GM21381 (cell line): Measurements from ENCODE around the gene PI4KA.

ENCODE experiments used
- ATAC-seq: cut with Tn5 transposase; IDR thresholded peaks from one replicate; pipeline ENCODE4 v1.9.1; 2021; ENCODE audit warnings: mild to moderate bottlenecking, moderate library complexity; ENCODE audit not compliant: unreplicated experiment

The PI4KA gene

DNA sequence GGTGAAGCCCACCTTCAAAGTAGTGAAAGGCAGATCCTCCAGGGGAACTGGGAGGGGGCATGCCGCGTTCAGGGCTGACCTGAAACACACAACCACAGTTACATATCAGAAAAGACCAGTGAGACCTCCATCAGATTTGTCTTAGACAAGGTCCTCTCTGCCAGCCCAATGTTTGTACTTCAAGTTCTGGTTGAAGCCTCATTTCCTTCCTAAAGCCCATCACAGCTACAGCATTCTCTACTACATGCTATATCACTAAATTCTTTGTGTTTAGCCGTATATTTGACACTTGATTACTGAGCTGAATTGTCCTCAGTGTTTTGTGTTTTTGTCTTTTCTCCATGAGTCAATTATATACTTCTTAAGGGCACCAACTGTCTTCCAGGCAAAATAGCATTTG is 40.1 kb downstream of the PI4KA start:
- ATAC-seq: no peak

DNA sequence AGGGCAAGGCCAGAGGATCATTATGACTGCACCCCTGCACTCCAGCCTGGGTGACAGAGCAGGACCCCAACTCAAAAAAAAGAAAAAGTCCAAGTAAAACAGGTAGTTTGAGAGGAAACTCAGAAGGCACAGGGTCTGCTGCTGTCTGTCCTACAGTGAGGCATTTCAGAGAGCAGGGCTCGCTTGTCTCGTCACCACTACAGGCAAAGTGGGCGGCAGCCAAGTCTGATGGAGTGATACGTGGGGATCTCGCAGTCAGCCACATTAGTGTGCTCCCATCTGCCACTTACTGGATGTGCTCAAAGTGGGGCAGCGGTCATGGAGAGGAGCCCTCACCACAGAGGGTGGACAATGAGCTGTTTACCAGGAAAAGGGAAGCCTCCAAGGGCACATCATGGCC is 42.1 kb downstream of the PI4KA start:
- no peak for ATAC-seq

DNA sequence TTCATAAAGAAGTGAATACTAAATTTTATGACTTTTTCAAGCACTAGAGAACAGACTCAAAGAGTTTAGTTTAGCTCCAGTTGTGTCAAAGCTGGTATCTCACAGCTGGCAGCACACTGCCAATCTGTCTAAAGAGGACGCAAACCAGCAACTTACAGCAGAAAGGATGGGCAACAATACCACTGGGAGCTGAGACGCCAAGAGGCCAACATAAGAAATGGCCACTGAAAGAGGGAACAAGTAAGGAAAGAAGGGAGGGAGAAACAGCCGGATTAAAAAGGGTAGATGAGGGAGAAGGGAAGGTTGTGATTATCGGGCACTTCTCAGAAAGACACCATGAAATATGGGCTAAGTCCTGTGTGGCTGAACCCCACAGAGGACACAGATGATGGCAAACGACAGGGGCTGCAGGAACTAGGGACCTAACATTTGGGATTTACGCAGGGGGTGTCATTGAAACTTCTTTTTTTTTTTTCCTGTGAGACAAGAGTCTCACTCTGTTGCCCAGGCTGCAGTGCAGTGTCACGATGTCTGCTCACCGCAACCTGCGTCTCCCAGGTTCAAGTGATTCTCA is 43.0 kb downstream of the PI4KA start:
- ATAC-seq: no peak

DNA sequence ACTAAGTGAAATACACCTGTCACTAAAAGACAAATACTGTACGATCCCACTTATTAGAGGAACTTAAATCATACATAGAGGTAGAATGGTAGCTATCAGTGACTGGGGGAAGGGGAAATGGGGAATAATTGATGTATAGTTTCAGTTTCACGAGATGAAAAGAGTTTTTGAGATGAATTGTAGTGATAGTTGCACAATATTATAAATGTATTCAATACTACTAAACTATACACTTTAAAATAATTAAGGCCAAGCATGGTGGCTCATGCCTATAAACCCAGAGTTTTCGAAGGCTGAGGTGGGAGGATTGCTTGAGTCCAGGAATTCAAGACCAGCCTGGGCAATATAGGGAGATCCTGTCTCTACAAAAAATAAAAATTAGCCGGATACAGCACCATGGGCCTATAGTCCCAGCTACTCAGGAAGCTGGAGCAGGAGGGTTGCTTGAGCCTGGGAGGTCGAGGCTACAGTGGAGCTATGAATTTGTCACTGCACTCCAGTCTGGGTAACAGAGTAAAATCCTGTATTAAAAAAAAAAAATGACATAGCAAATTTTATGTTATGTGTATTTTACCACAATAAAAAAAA is 44.3 kb downstream of the PI4KA start:
- ATAC-seq: no peak

DNA sequence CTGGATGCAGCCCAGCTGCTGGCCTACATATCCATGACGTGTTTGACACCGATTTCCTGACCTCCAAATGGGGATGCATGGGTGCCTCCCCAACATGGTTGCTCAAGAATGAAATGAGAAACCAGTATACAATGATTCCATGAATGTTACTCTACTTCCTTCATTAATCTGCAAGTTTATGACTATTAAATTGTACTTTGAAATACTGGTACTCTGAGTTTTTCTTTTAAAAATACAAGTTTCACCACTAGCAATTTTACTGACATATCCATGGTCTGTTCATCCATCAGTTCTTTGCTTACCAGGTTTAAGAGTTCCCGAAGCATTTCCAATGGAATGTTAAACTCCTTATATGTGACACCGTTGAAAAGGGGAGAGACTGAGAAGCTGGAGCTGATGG is 45.6 kb downstream of the PI4KA start:
- ATAC-seq: no peak

DNA sequence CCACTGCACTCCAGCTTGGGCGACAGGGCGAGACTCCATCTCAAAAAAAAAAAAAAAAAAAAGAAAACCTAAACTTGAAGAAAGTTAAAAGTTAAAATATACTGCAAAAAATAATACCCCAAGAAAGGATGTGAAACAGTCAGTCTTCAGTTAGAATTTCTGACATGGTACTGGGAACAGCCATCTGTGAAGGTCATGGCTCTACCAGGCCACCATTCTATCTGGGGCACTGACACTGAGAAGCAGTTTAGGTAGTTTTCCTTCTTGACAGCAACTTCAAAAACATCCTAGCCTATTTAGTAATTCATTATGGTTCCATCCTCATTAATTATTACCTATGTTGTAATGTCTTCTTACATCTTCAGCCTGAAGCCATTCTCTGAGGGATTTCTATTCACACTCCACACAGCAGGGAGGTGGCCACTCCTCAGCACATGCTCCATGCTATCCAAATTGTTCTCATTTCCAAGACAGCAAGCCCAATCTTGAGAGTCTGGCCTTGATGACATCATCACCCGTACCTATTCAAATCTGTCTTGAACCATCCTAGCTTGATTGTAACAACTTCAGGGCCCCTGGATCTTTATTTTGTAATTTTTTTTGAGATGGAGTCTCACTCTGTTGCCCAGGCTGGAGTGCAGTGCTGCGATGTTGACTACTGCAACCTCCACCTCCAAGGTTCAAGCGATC is 46.5 kb downstream of the PI4KA start:
- ATAC-seq: no peak

DNA sequence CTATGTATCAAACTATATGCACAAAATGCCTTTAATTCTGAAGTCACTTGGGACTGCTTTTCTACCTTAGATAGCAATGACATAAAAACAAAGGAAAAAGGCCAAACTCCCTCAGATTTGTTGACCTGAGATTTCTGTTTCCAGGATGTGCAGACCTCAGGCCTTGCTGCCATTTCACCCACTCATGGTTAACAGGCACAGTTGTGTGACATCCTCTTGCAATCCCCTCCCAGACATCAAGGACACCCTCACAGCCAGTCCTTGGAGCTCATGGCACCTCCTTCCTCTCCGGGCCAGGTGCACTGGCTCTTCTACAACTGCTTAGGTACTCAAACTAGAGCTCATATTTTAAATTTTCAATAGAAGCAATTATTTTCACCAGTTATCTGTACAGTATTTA is 47.4 kb downstream of the PI4KA start:
- no peak for ATAC-seq

DNA sequence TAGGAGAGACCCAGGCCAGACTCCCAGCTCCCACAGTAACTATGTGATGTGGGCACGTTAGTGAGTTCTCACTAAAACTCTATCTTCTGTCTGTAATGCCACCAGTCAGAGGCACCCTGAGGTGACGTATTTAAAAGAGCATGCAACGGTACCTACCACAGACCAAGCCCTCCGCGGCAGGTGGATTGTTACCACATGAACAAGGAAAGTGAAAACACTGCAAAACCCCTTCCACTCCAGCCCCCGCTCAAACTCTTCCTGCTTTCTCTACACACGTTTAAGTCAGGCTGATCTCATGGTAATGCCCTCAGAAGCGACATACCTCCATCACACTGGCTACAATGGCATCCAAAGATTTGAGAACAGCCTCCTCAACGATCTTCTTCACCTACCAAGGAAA is 48.0 kb downstream of the PI4KA start:
- ATAC-seq: no peak

DNA sequence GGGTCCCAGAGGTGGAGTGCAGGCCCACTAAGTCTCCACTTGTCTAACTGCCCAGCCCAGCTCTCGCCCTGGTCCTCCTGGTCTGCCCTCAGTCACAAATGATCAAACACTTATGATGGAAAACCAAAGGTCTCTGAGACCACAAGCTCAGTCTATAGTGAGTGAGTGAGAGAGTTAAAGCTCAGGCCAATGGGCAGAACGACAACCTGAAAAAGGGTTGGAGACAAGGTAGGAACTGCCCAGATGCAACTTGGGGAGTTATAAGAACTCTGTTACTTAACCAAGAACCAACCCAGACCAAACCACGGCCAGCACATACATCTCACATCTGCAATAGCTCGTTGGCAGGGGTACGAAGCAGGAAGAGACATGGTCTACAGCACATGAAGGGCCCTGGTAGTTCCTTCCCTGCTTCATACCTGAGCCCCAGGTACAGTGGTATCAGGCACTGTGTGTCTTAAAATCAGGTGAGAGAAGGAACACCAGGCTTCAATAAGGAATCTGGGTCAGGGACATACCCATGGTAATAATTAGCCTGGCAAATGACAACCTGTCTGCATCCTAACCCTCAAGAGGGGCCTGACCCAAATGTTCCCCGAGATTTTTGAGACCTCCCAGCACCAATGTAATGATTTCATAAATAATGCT is 48.9 kb downstream of the PI4KA start:
- ATAC-seq: no peak

DNA sequence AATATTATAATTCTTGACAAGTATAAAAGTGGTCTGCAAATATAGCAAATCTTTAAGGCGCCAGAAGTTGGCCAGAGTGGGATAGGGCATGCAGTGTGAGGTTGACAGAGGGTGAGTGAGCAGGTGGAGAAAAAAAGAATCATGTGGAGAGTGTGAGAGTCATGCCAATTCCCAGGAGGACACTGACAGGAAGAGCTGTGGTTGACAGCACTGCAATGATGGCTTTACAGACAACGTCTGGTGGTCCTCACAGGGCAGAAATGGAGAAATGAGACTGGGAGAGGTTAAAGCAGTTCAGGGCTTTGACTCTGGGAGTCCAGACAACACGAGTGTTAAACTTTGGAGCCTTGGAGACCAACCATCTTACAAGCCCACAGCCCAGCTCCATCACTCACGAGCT is 49.8 kb downstream of the PI4KA start:
- no peak for ATAC-seq

DNA sequence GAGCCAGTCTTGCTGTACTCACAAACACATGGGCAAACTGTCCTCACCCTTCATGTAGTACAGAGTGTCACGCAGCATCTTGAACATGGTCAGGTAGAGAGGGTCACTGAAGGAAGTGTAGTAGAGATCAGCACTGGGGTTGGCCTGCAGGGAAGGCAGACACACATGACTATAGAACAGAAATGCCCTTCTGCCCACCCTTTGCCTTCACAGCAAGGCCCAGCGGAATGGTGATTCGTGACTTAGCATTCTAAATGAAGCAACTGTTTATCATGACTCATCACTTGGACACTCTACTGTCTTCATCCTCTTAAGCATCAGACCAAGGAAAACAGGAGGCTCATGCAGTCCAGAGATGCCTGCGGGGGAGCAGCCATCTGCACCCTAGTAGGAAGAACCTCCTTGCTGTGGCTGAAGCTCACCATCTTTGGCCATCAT is 51.3 kb downstream of the PI4KA start:
- ATAC-seq: no peak

DNA sequence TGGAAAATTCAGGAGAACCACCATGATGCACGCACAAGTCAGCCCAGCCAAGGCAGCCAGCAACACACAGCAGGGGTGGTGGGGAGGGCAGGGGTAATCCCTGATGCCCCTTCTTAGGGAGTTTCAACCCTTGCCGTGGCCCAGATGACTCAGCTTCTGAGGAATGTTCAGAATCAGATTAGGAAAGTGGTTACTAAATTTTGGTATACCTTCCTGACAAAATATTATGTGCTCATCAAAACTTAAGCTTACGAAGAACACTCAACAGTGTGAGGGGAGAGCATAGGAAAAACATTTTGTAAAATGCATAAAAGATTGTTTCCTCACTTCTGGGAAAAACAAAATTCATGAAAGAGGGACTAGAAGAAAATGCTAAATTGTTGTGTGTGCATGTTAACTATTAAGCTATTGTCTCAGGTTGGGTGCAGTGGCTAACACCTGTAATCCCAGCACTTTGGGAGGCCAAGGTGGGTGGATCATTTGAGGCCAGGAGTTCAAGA is 52.6 kb downstream of the PI4KA start:
- ATAC-seq: no peak

DNA sequence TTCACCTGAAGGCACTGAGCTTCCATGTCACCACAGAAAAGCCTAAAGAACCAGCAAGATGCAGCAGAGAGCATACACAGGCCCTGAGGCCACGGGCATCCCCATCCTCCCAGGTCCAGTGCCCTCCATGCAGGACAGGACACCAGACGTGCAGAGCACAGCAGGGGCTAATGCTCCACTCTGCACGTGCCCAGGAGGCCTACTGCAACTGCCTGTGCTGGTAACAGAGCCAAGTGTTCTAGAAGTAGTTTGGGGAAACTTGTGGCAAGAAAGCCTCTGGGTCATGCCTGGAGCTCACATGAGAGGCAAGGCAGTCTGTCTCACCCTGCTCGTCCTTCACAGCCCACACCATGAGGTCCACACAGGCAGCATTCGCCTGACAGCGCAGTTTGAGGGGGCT is 54.0 kb downstream of the PI4KA start:
- ATAC-seq: no peak

DNA sequence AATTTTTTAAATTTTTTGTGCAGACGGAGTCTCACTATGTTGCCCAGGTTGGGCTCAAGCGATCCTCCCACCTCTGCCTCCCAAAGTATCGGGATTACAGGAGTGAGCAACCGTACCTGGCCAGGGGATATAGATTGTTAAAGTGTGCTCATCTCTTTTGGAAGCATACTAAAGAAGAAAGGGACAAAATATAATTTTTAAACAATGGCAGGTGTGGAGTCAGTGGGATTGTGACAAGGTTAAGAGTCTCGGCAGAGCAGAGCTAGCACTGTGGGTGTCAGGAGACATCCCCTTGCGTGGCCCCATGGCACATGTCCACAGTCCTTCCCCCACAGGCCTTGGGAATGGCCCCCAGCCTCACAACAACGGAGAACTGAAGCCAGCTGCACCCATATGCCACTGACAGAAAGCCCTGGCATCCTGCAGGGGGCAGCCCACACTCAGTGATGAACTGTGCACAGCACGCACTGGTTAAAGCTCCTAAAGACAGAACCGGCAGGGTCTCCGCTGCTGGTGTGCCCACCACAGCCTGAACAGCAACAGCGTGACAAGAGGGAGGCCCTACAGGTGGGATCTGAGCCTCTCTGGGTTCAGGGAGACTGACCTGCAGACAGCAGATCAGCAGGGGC is 54.8 kb downstream of the PI4KA start:
- no peak for ATAC-seq

DNA sequence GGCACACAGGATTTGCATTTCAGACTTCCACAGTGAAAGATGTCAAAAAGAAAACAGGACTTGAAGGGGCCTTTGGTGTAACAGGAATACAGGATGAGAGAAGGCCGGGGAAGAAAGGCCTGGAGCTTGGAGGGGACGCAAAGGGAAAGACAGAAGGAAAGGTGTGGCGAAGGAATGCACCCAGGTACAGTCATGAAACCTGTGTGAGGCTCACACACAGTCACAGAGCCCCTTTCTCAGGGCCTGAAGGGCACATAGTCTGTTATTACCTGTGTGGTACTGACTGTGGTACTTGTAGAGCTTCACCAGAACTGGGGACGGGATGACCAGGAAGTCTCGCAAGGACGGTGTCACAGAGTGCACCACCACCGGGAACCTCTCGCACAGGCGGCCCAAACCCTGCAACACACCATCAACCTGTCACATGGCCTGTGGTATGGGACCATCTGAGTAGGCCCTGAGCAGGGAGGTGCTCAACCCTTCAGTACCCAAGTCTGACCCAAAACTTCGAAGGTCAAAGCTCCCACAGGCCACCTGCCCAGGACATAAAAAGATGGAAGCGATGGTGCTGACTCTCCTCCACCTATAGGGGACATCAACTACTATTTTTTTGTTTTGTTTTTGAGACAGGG is 55.6 kb downstream of the PI4KA start:
- no peak for ATAC-seq

DNA sequence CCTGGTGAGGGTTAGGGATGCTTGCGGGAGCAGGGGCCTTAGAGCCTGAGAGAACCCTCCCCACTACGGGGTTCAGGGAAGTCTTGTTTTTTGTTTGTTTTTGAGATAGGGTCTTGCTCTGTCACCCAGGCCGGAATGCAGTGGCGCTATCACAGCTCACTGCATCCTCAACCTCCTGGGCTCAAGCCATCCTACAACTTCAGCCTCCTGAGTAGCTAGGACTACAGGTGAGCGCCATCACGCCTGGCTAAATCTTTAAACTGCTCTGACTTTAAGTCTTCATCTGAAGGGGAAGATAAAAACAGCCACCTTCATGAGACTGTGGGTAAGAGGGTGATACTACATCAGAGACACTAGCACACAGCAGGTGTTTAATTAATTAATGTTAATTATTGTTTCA is 56.2 kb downstream of the PI4KA start:
- ATAC-seq: no peak

DNA sequence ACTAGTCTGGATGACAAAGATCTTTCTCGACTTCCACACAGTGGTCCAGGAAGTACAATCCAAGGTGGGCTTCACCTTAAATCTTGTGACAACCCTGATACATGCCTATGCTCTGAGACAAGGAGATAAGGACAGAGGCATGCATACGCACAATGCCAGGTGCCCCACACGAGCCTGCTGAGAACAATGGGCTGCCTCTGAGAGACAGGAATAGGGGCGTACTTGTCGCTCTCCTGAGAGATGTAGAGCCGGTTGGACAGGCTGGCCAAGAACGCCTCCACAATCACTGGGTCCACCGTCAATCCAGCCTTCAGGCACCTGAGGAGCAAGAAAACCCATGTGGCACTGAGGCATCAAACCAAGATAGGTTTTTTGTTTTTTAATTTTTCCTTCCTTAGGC is 59.2 kb downstream of the PI4KA start:
- no peak for ATAC-seq

DNA sequence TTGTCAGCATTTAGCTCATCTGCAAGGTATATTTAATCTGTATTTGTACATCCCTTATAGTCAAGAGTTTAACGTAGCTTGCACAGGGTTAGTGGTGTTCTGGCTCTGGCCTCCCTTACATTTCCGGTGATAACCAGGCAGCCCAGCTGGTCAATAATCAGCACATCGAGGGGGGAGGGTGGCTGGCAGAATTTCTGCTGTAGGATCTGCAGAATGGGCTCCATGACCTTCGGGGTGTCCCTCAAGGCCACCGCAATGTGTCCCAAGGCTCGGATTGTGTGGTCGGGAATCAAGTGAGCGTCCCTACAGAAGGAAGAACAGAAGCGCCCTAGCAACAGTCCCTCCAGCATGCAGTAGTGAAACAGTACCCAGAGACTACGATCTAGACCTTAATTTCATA is 59.6 kb downstream of the PI4KA start:
- ATAC-seq: no peak

DNA sequence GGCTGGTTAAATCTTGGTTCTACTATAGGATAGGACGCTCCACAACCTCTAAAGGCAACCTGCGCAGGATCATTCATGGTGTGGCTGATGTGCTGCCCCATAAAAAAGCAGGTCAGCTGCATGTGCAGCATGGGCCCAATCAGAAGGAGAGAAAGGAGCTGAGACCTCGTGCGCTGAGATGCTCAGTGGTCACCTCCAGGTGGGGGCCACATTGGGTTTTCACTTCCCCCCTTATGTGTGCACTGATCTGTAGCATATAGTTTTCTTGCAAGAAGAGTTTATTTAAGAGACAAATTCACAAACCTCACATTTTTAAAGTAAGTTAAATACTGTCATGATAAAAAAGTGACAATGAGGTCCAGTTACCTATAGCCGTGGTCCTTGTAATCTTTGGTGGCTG is 60.4 kb downstream of the PI4KA start:
- no peak for ATAC-seq

DNA sequence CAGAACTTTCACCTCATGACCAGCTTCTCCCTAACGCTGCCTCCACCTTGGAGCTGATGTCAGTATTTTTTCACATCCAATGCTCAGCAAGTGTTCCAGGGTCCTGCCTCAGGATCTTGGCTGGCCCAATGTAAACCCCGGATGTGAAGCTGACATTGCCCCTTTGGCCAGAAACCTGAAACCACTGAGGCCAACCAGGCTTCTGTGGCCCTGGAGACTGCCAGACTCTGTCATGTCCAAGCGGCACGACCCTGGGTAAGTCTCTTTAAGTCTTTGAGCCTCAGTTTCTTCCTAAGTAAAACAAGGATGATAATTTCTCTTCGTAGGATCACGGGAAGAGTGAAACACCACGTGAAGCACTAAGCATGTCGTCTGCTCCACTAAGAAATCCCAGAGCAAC is 61.9 kb downstream of the PI4KA start:
- ATAC-seq: no peak
